ENCODE results near the gene FLYWCH2. TPM values are rescaled to one million over a fixed set of nuclear protein-coding genes. Genes with fewer than 3 reads are reported as not detected.
A peak's percentile ranks its signal among the peaks of the same experiment; 100 is the strongest.

The FLYWCH2 gene
- total and polyA plus RNA-seq, 9 of the 15 experiments (the other 6 are each of a cell fraction or from before 2014, with no cell fraction given), result 0.70 to 55.5 (median 7.6) TPM

DNA sequence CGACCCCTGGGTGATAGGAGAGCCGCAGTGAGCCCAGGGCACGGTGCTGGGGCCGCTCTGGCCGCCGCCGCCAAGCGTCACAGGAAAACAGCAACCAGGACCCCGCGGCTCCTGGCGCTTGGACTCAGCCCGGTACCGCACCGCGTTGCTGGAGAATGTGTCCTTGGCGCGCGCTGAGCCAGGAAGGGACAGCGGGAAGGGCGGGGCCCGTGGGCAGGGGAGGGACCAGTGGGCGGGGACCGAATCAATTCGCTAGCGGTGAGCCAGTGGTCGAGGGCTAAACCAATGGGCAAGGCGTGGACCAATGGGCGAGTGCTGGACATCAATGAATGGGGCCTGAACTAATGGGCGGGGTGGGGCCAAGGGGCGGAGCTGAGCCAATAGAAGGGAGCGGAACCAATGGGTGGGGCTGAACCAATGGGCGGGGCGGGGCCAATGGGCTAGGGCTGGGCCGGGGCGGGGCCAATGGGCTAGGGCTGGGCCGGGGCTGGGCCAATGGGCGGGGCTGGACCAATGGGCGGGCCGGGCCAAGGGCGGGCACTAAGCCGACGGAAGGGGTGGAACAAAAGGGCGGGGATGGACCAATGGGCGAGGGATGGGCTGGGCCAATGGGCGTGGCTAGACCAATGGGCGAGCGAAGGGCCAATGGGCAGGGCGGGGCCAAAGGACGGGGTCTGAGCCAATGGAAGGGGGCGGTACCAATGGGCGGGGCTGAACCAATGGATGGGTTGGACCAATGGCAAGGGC lies 22.4 kb downstream of the FLYWCH2 start (continued):
- TF ChIP-seq, protein P1, sequence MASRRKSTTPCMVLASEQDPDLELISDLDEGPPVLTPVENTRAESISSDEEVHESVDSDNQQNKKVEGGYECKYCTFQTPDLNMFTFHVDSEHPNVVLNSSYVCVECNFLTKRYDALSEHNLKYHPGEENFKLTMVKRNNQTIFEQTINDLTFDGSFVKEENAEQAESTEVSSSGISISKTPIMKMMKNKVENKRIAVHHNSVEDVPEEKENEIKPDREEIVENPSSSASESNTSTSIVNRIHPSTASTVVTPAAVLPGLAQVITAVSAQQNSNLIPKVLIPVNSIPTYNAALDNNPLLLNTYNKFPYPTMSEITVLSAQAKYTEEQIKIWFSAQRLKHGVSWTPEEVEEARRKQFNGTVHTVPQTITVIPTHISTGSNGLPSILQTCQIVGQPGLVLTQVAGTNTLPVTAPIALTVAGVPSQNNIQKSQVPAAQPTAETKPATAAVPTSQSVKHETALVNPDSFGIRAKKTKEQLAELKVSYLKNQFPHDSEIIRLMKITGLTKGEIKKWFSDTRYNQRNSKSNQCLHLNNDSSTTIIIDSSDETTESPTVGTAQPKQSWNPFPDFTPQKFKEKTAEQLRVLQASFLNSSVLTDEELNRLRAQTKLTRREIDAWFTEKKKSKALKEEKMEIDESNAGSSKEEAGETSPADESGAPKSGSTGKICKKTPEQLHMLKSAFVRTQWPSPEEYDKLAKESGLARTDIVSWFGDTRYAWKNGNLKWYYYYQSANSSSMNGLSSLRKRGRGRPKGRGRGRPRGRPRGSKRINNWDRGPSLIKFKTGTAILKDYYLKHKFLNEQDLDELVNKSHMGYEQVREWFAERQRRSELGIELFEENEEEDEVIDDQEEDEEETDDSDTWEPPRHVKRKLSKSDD (conservative IDR thresholded peaks at IDR 0.05; ENCODE audit: low read length), result no peak
- no peak for TF ChIP-seq ZNF143 (CRISPR knock-in tag; IDR thresholded peaks at IDR 0.05)
- peak; percentile 32; the same call in 1 of the 2 replicates for TF ChIP-seq MYNN (IDR thresholded peaks at IDR 0.05)
- no peak for TF ChIP-seq MYNN (CRISPR knock-in tag; IDR thresholded peaks at IDR 0.05)
- peak; percentile 61; the same call in 1 of the 2 replicates for TF ChIP-seq GABPB1 (CRISPR knock-in tag; IDR thresholded peaks at IDR 0.05)
- no peak for TF ChIP-seq NR4A1 (CRISPR knock-in tag; IDR thresholded peaks at IDR 0.05)
- no peak for TF ChIP-seq NR4A1 (tag; IDR thresholded peaks at IDR 0.05)
- TF ChIP-seq GTF2B (IDR thresholded peaks at IDR 0.05; ENCODE audit: extremely low read depth, insufficient read length), result no peak
- TF ChIP-seq ARNT (IDR thresholded peaks at IDR 0.05), result no peak
